Right lobe of liver (tissue), 6 donors: ENCODE data around the gene UBN2. TPM values are rescaled to one million over a fixed set of nuclear protein-coding genes. Genes with fewer than 3 reads are reported as not detected.

ENCODE experiments used
- ATAC-seq, 4 donors: fragments of 200-7000 bp; cut with Tn5 transposase; one replicate each; pipeline ENCODE4 v1.9.1; 2020; ENCODE audit warnings: mild to moderate bottlenecking in 4 of 4, moderate library complexity in 4 of 4
- DNase-seq, 3 donors: peaks; one replicate each; pipeline ENCODE4 v3.0.0-alpha.2; 2020
- H3K27ac ChIP-seq, 3 donors: fragments of 200-600 bp; one replicate each; pipeline ENCODE4 v1.8.0; 2022
- H3K27me3 ChIP-seq, 2 donors: fragments of 200-600 bp; one replicate each; pipeline ENCODE4 v1.8.0; 2022
- H3K36me3 ChIP-seq, 4 donors: fragments of 200-600 bp; sonication (generic) in 1 of 4; one replicate each; pipeline versions ENCODE4 v1.5.1 to v1.8.0; 2017 to 2022; ENCODE audit warnings: control low read depth in 1 of 4
- H3K4me1 ChIP-seq, 4 donors: fragments of 200-600 bp; sonication (generic) in 1 of 4; one replicate each; pipeline versions ENCODE4 v1.5.1 to v1.8.0; 2017 to 2022; ENCODE audit warnings: control low read depth in 1 of 4
- H3K4me3 ChIP-seq, 3 donors: fragments of 200-600 bp; one replicate each; pipeline ENCODE4 v1.8.0; 2022
- H3K9me3 ChIP-seq, 4 donors: fragments of 200-600 bp; sonication (generic) in 1 of 4; one replicate each; pipeline versions ENCODE4 v1.5.1 to v1.8.0; 2017 to 2022; ENCODE audit warnings: control low read depth in 1 of 4
- CTCF ChIP-seq, 4 donors: fragments of 200-600 bp in 3 of 4; fragments of 450-650 bp in 1 of 4; IDR thresholded peaks; one replicate each; pipeline versions ENCODE4 v1.5.1 to v1.8.0; 2016 to 2022; ENCODE audit warnings: antibody characterized with exemption in 4 of 4, mild to moderate bottlenecking in 2 of 4
- POLR2A ChIP-seq: fragments of 450-650 bp; IDR thresholded peaks from one replicate; pipeline ENCODE4 v1.6.1; 2017; ENCODE audit warnings: antibody characterized with exemption, mild to moderate bottlenecking
- WGBS: methylation state at CpG from one replicate; pipeline ENCODE4 v1.1.6; 2018; ENCODE audit warnings: low coverage, low lambda C conversion rate; ENCODE audit not compliant: insufficient coverage; ENCODE audit errors: missing lambda C conversion rate; 5-methylcytosine and 5-hydroxymethylcytosine counted together
- intact Hi-C, 2 donors: fragments of 100-400 bp; cut with DNase I; formaldehyde crosslinking; loops; one replicate each; pipeline versions ENCODE4 v1.11.2 to v1.14.1; 2022
- total RNA-seq, 6 experiments: library from RNA; depleted of rRNA in 2 of 6; stranded (reverse); fragments of >200 nt in 2 of 6; fragmentation: NEBNext Ultra II Directional in 3 of 6; extraction: Animal tissue kit (Norgen Biotek cat#: 25700) in 3 of 6; gene quantifications; one replicate each; pipeline versions ENCODE4 v1.1.0 to v1.2.4, GENCODE V29; 2016 to 2023
- donor health status: DM: no; HTN: yes; CAD: no.
- donor health status: DM: no; HTN: no; CAD: no.
- donor health status: DM: no; HTN: no; CAD: no.
- donor health status: DM: no; HTN: yes; CAD: no.
- donor health status: DM: no; HTN: yes; CAD: no.

Gene UBN2
- total RNA-seq, 6 experiments from 2014 or later, result 4.5 to 12.0 (median 8.1) TPM

DNA sequence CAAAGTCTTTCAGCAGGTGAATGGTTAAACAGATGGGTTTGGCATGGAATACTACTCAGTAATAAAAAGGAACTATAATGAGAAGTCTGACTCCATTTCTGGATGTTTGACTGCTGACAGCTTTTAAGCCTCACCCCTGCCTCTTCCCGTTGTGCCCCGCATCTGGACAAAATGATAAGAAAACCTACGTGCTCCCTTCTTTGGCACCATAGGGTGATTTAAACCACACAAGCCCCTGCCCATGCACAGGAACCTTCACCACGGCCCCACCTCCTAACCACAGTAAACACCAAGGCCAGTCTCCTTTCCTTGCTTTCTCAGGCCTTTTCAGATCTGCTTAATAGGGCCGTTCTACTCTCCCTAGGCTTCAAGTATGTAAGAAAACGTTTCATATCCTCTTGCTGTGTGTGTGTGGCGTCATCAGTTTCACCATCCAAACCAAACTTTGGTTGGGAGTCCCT lies 47.1 kb upstream of the UBN2 start:
- no peak overlapping the region for H3K27ac ChIP-seq
- ATAC-seq (no peak), DNase-seq (no peak)
- no peaks in the 10 kb centered on the region for H3K9me3 ChIP-seq
- no peaks in the 10 kb centered on the region for H3K4me1 ChIP-seq
- TF ChIP-seq POLR2A (no peak), CTCF (IDR thresholded peaks at IDR 0.05) (no peak)
- 53% methylated on average over 7 of the region's 7 CpGs for WGBS
- H3K36me3 ChIP-seq, result no peaks in the 10 kb centered on the region
- H3K4me3 ChIP-seq, result no peak overlapping the region
- no peaks in the 10 kb centered on the region for H3K27me3 ChIP-seq
- intact Hi-C loops, result no loop called here

DNA sequence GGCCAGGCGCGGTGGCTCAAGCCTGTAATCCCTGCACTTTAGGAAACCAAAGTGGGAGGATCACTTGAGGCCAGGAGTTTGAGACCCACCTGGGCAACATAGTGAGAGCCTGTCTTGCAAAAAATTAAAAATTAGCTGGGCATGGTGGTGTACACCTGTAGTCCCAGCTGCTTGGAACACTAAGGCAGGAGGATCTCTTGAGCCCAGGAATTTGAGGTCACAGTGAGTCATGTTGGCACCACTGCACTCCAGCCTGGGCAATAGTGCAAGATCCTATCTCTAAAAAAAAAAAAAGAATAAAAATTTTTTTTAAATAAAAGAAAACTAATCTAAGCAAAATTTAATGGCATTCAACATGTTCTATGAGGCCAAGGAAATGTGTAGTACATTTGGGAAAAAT lies 44.9 kb upstream of the UBN2 start:
- no peaks in the 10 kb centered on the region for H3K36me3 ChIP-seq
- ATAC-seq, result no peak
- 92% methylated on average over 2 of the region's 2 CpGs for WGBS
- no peak overlapping the region for H3K27ac ChIP-seq
- TF ChIP-seq CTCF (IDR thresholded peaks at IDR 0.05) (no peak), POLR2A (no peak)
- intact Hi-C loops, result no loop called here
- no peaks in the 10 kb centered on the region for H3K27me3 ChIP-seq
- no peak for DNase-seq
- H3K4me3 ChIP-seq, result no peak overlapping the region
- no peaks in the 10 kb centered on the region for H3K9me3 ChIP-seq
- no peaks in the 10 kb centered on the region for H3K4me1 ChIP-seq

DNA sequence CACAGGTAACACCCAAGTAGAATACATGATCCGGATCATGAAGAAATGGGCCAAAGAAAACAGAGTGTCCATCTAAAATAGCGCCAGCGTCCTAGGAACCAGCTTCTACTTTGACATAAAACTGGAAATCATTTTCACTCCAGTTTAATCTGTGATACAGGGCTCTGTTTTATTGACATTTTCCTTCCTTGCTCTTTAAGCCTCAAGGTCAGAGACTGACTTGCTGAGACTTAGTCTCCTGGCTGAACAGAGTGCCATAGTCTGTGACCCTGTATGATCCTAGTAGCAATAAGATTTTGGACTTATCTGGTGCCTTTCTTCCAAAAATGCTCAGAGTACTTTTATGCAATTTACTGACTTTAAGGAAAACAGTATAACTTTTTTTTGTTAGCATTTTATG lies 41.7 kb upstream of the UBN2 start:
- Histone ChIP-seq H3K4me3 (no peak overlapping the region), H3K4me1 (no peaks in the 10 kb centered on the region), H3K27ac (no peak overlapping the region), H3K27me3 (no peaks in the 10 kb centered on the region), H3K36me3 (no peaks in the 10 kb centered on the region), H3K9me3 (no peaks in the 10 kb centered on the region)
- TF ChIP-seq POLR2A, result no peak
- TF ChIP-seq CTCF (IDR thresholded peaks at IDR 0.05), result no peak
- DNase-seq, result no peak
- intact Hi-C loops, result no loop called here
- WGBS, result 89% methylated on average over 3 of the region's 3 CpGs
- no peak for ATAC-seq

GRCh38 chr7:139192014-139192706 lies 38.9 kb upstream of the UBN2 start:
- WGBS, result 66% methylated on average over 3 of the region's 3 CpGs
- intact Hi-C loops, result no loop called here
- Histone ChIP-seq H3K9me3 (no peaks in the 10 kb centered on the region), H3K36me3 (no peaks in the 10 kb centered on the region), H3K4me3 (no peak overlapping the region), H3K27me3 (no peaks in the 10 kb centered on the region), H3K27ac (no peak overlapping the region), H3K4me1 (no peaks in the 10 kb centered on the region)
- ATAC-seq, result no peak
- DNase-seq, result no peak
- TF ChIP-seq CTCF (IDR thresholded peaks at IDR 0.05) (no peak), POLR2A (no peak)

- ATAC-seq (no peak), DNase-seq (no peak)
- intact Hi-C loops, result no loop called here
- Histone ChIP-seq H3K4me3 (no peak overlapping the region), H3K27ac (no peak overlapping the region), H3K27me3 (no peaks in the 10 kb centered on the region), H3K9me3 (no peaks in the 10 kb centered on the region), H3K36me3 (no peaks in the 10 kb centered on the region), H3K4me1 (no peaks in the 10 kb centered on the region)
- TF ChIP-seq CTCF (IDR thresholded peaks at IDR 0.05) (no peak), POLR2A (no peak)
- 85% methylated on average over 2 of the region's 2 CpGs for WGBS
Measured at GRCh38 chr7:139200382-139200781, 30.7 kb upstream of the UBN2 start.
